Hippocampal formation (tissue), 2 donors: ENCODE results near the gene HOXC9.

Experiments used
- DNase-seq, 2 donors: peaks; one replicate each; lab custom pipeline; 2025; lab: John Stamatoyannopoulos, UW

HOXC9 gene

DNA sequence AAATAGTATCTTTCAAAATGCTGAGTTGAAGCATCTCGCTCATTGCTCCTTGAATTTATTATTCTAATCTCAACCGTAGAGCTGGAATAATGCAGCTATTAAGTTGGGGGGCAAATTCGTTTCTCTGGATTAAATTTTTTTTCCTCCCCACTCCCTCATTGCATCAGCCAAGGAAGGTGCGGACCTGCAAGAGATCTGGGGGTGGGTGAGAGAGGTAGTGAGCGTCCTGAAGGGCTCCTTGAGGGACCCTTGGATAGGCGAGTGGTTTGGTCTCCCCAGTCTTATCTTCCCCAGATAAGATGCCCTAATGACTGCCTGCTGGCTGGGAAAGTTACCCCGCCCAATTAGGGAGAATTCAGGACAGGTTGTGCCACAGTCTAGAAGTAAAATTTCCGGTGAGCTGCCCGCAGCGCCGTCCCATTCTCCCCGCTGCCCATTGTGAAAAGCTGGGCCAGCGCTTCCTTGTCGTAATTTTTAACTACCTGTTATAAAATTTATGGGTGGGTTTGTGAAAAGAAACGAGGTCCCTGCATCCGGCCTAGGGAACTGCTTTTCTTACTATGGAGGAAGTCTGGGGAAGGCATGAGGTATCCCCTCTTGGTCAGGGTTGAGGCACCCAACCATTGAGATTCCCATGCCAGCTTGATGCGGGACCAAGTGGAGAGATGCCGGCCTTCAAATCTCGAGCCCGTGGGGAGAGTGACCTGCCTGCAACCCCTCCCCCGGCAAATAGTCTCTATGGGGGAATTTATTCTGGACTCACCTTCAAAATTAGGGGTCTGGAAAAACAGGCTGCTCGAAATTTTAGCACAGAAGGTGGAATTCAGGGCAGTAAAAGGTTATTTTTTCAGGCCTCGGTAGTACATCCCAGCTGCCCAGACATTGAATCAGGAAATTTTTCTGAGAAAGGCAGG is 15.3 kb downstream of the HOXC9 start:
- DNase-seq: no peak

DNA sequence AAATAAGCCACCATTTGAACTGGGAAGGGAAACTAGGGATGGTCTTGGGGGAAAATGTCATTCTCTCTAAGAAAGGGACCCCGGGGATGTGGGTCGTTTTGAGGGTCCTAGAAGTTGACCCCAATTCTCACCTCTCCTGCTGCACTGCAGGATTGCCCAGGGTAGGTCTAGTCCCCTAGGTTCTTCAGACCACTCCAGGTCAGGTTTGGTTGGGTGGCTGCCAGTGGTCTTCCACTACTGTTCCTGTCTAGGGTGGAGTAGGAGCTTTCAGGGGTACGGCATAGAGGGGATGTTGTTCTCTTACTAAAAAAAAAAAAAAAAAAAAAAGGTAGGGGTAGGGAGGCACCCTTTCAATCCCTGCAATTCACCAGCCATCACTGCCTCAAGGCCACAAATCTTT is 16.1 kb downstream of the HOXC9 start:
- no peak for DNase-seq

GRCh38 chr12:54016478-54016964 is 16.6 kb downstream of the HOXC9 start:
- DNase-seq: no peak

- DNase-seq: no peak
Observed at GRCh38 chr12:54017027-54017788, 17.2 kb downstream of the HOXC9 start.

GRCh38 chr12:54017878-54018467 is 18.0 kb downstream of the HOXC9 start:
- DNase-seq: peak; percentile 28 to 39

- DNase-seq: no peak
Observed at GRCh38 chr12:54018468-54018984, 18.6 kb downstream of the HOXC9 start.

DNA sequence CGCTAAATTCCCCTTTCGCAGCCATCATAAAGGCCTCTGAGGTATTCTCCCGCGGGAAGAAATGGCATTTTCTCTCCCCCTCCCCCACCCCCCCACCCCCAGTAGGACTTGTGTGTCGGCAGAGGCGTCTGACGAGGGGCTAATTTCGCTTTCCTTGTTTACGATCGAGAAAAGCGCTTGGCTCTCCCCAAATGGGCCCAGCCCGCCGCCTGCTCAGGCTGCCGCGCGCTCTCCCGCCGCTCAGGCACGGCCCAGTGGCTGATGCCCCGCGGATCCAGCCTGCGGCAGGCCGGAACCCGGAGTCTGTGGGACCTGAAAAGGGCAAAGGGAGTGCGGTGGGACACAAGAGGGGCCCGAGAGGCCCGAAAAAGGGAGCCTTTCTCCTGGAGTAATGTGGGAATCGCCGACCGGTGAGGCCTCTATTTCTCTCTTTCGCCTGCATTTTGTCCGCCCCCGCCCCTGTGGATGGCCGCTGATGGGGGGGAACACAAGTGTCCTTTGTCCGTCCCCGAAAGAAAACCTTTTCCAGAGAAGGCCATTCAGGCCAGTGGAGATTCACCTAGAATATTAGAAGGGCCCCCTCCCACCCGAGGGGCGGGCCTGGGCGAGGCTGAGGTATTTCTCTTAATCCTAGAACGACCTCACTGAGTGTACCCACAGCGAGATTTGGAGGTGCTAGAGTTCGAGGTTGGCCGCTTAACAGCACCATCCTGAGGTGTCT is 19.3 kb downstream of the HOXC9 start:
- no peak for DNase-seq

- DNase-seq: no peak
Observed at GRCh38 chr12:54019924-54020590, 20.1 kb downstream of the HOXC9 start.

- no peak for DNase-seq
Observed at GRCh38 chr12:54020591-54021405, 20.8 kb downstream of the HOXC9 start.

DNA sequence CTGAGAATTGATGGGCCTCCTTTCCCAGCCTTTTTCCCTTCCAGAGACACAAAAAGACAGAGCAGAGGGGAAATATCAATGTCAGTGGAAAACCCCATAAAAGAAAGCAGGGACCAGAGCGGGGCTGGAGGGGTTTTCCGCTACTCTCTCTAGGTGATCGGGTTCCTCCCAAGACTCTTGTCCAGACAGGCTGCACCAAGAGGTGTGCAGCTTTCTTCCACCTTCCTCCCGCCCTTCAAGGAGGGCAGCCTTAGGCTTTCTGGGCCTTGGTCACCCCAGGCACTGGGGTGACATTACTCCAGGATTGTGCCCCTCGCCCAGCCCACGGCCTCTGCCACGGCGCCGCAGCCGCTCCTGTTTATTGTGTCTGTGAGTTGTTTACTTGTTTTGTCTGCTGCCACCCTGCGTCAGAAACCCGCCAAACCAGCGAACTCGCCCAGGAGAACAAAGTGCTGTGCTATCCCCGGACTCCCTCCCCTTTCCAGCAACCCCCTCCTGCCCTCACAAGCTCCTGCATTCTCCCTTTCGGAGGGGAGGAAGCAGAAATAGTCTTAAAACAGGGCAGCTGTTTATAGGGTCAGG is 21.6 kb downstream of the HOXC9 start:
- no peak for DNase-seq

GRCh38 chr12:54022960-54023884 is 23.3 kb downstream of the HOXC9 start:
- DNase-seq: no peak

- DNase-seq: no peak
Observed at GRCh38 chr12:54024127-54024526, 24.2 kb downstream of the HOXC9 start.

- DNase-seq: no peak
Observed at GRCh38 chr12:54024581-54025305, 24.8 kb downstream of the HOXC9 start.

- DNase-seq: no peak
Observed at GRCh38 chr12:54025499-54026405, 25.8 kb downstream of the HOXC9 start.

DNA sequence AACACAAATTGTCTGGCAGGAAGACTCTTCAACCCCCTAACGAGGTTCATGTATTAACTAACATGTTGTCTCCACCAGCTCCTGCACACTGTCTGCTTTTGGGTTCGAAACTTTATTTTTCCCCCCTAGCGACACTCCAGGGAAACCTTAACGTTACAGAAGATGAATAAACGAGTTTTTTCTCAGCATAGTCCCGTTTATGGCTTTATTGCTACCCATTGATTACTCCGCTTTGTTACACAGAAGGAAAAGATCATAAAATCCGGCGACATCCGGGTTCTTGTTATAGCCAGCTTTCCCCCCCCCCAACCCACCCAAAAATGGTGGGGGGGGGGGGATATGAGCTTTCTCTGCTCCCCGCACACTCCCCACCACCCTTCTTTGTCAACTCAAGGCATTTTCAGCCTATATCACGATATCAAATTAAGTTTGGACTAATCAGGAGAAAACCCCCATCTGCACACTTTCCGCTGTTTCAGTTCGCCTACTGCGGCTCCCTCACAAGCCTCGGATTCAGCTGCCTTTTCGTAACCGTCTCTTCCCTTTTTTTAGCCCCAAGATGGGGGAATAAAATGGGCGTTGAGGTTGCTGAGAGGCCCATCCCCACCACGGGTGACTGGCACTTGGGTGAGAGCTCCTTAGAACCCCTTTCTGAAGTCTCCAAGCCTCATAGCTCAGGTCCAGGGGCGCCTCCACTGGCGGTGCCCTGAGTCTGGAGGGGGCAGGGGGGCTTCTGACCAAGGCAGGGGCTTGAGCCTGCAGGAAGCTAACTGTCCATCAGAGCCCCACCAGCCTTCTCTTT is 26.9 kb downstream of the HOXC9 start:
- DNase-seq: no peak

DNA sequence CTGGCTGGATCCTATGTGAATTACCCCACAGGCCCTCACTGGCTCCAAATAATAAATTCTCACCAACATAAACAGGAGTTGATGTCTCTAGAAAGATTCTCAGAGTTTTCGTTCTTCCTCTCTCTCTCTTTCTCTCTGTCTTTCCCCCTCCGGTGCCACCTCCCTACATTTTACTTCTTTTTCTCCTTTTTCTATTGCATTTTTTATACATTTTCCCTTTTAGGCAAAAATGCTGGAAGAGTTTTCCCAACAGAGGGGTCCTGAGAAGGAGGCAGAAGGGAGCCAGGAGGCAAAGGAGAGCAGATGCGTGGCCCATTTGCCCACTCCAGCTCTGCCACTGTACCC is 27.5 kb downstream of the HOXC9 start:
- no peak for DNase-seq
